Measurements from ENCODE around the gene NEK9.

- TF ChIP-seq, protein P1, sequence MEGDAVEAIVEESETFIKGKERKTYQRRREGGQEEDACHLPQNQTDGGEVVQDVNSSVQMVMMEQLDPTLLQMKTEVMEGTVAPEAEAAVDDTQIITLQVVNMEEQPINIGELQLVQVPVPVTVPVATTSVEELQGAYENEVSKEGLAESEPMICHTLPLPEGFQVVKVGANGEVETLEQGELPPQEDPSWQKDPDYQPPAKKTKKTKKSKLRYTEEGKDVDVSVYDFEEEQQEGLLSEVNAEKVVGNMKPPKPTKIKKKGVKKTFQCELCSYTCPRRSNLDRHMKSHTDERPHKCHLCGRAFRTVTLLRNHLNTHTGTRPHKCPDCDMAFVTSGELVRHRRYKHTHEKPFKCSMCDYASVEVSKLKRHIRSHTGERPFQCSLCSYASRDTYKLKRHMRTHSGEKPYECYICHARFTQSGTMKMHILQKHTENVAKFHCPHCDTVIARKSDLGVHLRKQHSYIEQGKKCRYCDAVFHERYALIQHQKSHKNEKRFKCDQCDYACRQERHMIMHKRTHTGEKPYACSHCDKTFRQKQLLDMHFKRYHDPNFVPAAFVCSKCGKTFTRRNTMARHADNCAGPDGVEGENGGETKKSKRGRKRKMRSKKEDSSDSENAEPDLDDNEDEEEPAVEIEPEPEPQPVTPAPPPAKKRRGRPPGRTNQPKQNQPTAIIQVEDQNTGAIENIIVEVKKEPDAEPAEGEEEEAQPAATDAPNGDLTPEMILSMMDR (conservative IDR thresholded peaks at IDR 0.05; ENCODE audit: low read depth in 2 of 2), result no peak
- TF ChIP-seq JUNB (IDR thresholded peaks at IDR 0.05; ENCODE audit: unreplicated experiment) (no peak), CREB1 (CRISPR knock-in tag; IDR thresholded peaks at IDR 0.05; ENCODE audit: low read depth) (no peak), EZH2 (IDR thresholded peaks at IDR 0.05; ENCODE audit: low read depth, unreplicated experiment) (no peak)
Observed at GRCh38 chr14:75123991-75124390, 2.9 kb downstream of the NEK9 start.
